ENCODE data around the gene PPP1R14D.
A peak's percentile ranks its signal among the peaks of the same experiment; 100 is the strongest.

Gene PPP1R14D

DNA sequence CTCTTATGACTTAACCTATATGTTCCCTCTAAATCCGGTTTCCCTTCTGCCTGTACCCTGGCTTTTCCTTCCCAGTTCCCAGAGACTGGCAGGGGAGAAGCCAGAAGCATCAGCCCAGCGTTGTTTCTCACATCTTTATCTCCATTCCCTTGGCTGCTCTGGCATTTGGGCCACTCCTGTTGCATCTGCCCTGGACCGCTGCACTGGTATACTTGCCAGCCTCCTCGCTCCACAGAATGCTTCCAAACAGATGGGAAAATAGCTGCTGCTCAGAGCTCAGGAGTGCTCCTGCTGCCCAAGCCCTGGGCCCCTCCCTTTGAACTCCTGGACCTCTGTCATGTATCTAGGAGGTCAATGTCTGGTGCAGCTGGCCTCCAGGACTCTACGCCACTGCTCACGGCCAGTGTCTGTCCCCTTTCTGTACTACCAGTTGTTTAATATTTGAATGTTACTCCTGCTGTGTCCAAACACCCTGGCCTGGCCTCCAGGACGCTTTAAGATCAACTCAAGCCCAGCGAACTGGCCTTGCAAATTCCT is 22.1 kb upstream of the PPP1R14D start:
- no peak for DNase-seq

DNA sequence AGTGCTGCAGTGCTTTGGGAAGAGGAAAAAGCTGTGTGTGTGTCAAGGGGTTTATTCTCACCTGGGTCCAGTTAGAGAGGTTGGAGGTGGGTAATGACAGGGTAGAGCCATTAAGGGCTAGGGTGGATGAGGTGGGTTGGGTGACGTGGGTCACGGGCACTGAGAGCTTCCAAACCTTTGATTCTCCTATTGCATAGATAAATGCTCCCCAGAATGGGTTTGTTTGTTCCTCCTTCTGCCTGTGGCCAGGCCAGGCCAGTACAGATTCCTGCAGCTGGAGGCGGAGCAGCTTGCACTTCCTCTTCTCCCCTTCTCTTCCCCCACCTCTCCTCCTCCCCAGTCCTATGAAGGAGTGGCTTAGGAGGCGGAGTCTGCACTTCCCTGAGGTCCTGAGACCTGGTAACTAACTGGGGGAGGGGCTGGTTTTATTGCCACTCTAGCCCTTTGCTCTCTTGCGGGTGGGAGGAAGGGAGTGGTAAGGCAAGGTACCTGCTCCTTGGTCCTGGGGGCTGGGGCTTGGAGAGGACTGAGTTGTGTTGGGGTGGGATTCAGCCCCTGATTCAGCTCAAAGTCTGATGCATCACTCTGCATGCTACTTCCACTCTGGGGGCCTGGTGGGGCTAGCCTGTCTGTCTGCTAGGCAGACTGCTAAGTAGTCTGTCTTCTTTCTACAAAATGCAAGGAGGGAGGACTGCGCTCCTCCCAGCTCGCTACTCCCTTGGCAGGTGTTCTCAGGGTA is 18.9 kb upstream of the PPP1R14D start:
- DNase-seq, result peak; percentile 84

DNA sequence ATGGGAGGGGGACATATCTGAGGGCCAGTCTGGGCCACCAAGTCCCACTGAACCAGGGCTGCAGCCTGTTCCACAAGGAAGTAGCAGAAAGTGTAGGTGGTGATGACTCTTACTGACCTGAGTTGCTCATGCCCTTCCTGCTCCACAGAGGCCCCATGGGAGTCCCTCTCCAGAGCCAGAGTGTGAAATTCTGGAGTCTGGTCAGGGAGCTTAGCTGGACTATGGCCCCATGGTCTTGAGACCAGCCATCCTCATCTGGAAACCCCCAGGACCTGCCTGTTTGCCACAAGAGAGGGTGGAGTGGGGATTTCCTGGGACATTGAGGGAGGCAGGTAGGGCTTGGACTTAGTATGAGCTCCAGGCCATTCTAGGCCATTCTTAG is 18.3 kb upstream of the PPP1R14D start:
- DNase-seq, result peak; percentile 43

- peak; percentile 95 for DNase-seq
These were observed 17.2 kb upstream of the PPP1R14D start for GRCh38 chr15:40845511-40846284.

- peak; percentile 41 for DNase-seq
These were observed 16.5 kb upstream of the PPP1R14D start for GRCh38 chr15:40845036-40845435.

DNA sequence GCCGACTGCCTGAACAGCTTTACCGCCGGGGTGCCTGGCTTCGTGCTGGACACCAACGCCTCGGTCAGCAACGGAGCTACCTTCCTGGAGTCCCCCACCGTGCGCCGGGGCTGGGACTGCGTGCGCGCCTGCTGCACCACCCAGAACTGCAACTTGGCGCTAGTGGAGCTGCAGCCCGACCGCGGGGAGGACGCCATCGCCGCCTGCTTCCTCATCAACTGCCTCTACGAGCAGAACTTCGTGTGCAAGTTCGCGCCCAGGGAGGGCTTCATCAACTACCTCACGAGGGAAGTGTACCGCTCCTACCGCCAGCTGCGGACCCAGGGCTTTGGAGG is 16.2 kb upstream of the PPP1R14D start:
- peak; percentile 73 for DNase-seq

GRCh38 chr15:40843885-40844695 is 15.6 kb upstream of the PPP1R14D start, which contains the start of gene SPINT1:
Gene SPINT1, plus strand, starts transcription at chr15:40844048. Its CDS starts 507 bp downstream, at chr15:40844555.
- DNase-seq, result peak; percentile 84

DNA sequence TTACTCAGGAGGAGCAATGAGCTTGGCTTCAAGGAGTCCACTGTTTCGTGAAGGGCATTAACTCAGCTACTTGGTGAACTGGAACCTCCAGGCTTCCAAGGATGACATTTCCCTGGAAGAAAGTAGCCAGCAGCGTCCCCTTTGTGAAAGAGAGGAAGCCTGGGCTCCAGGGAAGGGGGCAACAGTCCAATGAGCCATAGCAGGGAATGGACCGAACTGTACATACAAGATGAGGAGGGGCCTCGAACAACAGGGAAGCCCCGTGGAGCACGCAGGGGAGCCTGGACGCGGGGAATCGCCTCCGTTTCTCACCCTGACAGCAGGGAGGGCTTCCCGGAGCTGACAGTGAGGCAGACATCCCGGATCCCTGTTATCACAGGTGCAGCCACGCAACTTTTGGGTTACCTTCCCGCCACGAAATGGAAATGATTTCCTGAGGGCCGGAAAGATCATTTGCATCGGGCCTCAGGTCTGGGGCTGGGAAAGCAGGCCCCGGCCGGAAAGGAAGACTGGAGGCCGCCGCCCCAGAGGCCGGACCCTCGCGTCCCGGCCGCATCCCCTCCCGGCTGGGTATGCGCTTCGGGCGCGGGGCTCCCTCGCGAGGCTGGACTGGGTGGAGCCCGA is 14.9 kb upstream of the PPP1R14D start:
- peak; percentile 62 for DNase-seq

GRCh38 chr15:40841741-40842140 is 13.2 kb upstream of the PPP1R14D start:
- DNase-seq, result no peak

DNA sequence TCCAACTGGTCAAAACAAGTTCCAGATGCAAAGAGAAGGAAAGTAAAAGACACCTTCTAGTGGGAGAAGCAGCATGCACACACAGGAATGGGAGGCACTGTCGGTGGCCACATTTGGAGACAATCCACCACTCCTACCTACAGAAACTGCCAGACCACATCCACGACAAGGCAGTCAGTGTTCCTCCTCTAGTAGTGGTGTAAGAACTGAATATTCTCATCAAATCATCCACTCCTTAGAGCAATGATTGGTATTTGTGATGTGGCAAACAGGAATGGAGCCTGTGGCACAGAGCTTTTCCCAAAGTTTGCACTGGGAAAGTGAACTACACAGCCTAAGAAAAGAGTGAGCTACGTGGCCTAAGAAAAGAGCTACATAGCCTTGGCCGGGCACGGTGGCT is 10.2 kb upstream of the PPP1R14D start:
- DNase-seq, result no peak

GRCh38 chr15:40836020-40836419 is 7.5 kb upstream of the PPP1R14D start:
- DNase-seq, result peak; percentile 42

DNA sequence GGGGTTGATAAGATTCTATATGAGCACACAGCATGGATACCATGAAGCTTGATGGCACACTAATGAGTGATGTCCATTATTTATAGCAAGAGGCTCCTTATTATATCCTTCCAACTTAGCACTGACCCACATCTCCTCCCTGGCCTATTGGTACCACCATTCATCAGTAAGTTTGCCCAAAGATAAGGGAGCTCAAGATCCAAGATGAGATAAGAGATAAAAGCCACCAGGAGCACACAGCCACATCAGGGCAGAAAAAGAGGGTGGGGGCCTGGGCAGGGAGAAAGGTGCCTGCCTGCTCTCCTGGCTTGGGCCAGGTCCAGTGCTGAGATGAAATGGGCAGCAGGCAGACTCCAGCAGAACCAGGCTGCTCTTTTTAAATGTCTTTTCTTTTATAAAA is 4.4 kb upstream of the PPP1R14D start:
- DNase-seq, result no peak

GRCh38 chr15:40831861-40832260 is 3.4 kb upstream of the PPP1R14D start:
- DNase-seq, result no peak

DNA sequence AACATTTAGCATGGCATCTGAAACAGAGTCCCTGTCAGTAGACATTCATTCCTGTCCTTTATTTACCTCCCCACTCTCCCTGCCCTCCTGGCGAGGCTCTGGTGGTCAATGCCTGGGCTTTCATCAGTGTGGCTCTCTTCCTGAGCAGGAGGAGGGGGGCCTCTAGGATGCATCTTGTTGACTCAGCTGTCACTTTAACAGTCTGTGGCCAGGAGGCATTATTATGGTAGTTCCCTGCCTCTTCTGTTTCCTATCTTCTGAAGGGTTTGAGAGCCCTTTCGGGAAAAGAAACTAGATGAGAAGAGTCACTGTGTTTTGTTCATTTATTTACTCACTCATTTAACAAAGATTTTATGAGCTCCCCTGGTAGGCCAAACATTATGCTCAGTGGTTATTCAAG is 2.4 kb upstream of the PPP1R14D start:
- DNase-seq, result peak; percentile 94

DNA sequence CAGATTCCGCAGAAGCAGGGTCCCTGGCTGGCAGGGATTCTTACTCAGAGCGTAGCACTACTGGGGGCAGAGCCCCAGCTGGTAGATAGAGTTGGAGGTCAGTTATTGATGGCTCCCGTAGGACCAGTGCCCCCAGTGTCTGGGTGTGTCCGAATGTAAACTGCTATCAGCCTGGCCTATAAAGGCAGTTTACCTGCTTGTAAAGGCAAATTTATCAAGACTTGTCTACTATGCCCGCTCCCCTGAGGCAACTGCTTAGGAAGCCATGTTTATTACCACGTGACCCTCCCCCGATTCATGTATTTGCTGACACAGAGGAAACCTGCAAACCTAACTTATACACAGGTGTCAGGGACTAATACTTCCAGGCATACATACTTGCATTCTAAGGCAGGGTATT is 607 bp upstream of the PPP1R14D start:
- peak; percentile 85 for DNase-seq

- no peak for DNase-seq
These were observed 2.0 kb downstream of the PPP1R14D start for GRCh38 chr15:40826423-40827075.

- DNase-seq, result peak; percentile 89
These were observed 2.7 kb downstream of the PPP1R14D start for GRCh38 chr15:40825661-40826422.

DNA sequence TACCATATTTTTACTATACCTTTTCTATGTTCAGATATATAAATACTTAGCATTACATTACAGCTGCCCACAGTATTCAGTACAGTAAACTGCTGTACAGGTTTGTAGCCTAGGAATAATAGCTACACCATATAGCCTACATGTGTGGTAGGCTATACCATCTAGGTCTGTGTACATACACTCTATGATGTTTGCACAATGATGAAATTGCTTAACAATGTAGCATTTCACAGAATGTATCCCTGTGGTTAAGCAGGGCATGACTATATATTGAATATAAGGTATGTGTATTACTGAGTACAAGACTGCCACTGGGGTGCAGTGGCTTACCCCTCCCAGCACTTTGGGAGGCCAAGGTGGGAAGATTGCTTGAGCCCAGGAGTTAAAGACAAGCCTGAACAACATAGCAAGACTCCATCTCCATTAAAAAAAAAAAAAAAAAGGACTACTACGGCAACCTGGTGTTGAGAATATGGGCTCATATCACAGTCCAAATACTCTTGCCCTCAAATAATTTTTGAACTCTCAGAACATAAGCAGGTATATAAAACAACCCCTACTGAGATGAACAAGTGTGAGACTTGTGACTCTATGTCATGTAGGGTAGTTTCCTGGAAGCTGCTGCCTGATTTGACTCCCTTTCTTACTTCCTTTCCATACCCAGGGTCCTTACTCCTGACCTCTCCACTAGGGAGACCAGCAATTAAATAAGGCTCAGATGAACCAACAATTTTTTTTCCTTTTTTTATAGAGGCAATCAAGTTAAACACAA is 4.8 kb downstream of the PPP1R14D start:
- peak; percentile 83 for DNase-seq

DNA sequence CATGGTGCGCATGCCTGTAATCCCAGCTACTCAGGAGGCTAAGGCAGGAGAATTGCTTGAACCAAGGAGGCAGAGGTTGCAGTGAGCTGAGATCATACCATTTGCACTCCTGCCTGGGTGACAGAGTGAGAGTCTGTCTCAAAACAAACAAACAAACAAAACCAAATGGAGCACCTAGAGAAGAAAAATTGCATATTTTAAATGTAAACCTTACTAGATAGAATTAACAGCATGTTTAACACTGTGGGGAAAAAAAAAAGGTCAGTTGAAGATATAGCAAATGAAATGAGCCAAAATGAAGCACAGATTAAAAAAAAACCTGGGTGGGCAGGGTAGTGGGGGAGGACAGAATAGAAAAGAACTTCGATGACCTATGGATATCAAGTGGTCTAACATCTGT is 7.3 kb downstream of the PPP1R14D start:
- no peak for DNase-seq

DNA sequence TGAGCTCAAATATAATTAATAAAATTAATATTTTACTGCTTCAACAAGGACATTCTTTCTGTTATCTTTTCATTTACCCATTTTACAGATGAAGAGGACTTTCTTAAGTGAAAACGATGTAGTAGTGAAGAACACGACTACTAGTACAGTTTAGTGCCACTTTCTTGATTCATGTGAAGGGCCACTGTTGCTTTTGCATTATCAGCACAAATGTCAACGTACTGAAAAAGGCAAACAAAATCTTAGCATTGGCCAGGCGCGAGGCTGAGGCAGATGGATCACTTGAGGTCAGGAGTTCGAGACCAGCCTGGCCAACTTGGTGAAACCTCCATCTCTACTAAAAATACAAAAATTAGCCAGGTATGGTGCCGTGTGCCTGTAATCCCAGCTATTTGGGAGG is 9.5 kb downstream of the PPP1R14D start:
- no peak for DNase-seq

Measured in DMS53 (cell line).